Gastrocnemius medialis (tissue), 4 donors: ENCODE results near the gene ERC2. TPM values are rescaled to one million over a fixed set of nuclear protein-coding genes. Genes with fewer than 3 reads are reported as not detected.
A peak's percentile ranks its signal among the peaks of the same experiment; 100 is the strongest.

Experiments
- ATAC-seq, 2 donors: fragments of 150-250 bp; one replicate each; pipeline ENCODE4 v1.9.1; 2016
- DNase-seq, 2 donors: peaks; one replicate each; pipeline ENCODE4 v3.0.0-alpha.2; 2019
- H3K27ac ChIP-seq, 4 donors: fragments of 200-600 bp; sonication (generic); 1 replicate in 1 of 4; 2 replicates in 3 of 4; pipeline ENCODE4 v1.5.1; 2016 to 2018; ENCODE audit warnings: mild to moderate bottlenecking in 2 of 4, moderate library complexity in 1 of 4
- H3K27me3 ChIP-seq, 3 donors: fragments of 200-600 bp; sonication (generic) in 2 of 3; 1 replicate in 1 of 3; 2 replicates in 2 of 3; pipeline versions ENCODE4 v1.5.1 to v1.6.0; 2016 to 2019; ENCODE audit warnings: mild to moderate bottlenecking in 1 of 3, moderate library complexity in 1 of 3
- H3K36me3 ChIP-seq, 2 donors: fragments of 200-600 bp; sonication (generic) in 1 of 2; one replicate each; pipeline ENCODE4 v1.5.1; 2017 to 2018
- H3K4me1 ChIP-seq, 2 donors: fragments of 200-600 bp; sonication (generic) in 1 of 2; one replicate each; pipeline ENCODE4 v1.5.1; 2016 to 2017; ENCODE audit warnings: mild to moderate bottlenecking in 2 of 2
- H3K4me3 ChIP-seq, 4 donors: fragments of 200-600 bp; sonication (generic) in 3 of 4; 1 replicate in 1 of 4; 2 replicates in 3 of 4; pipeline ENCODE4 v1.5.1; 2016 to 2019; ENCODE audit warnings: mild to moderate bottlenecking in 2 of 4
- H3K9me3 ChIP-seq, 3 donors: fragments of 200-600 bp; sonication (generic) in 2 of 3; 1 replicate in 1 of 3; 2 replicates in 2 of 3; pipeline ENCODE4 v1.5.1; 2016 to 2019
- CTCF ChIP-seq, 5 experiments: fragments of 450-650 bp in 3 of 5; fragments of 200-600 bp in 2 of 5; sonication (generic) in 2 of 5; IDR thresholded peaks in 4 of 5; conservative IDR thresholded peaks in 1 of 5; 1 replicate in 4 of 5; 2 replicates in 1 of 5; pipeline ENCODE4 v1.5.1; 2016 to 2019; ENCODE audit warnings: antibody characterized with exemption in 5 of 5, mild to moderate bottlenecking in 3 of 5, moderate library complexity in 3 of 5
- POLR2A ChIP-seq, 2 donors: fragments of 450-650 bp; IDR thresholded peaks; one replicate each; pipeline ENCODE4 v1.6.1; 2017; ENCODE audit warnings: antibody characterized with exemption in 2 of 2, mild to moderate bottlenecking in 2 of 2, moderate library complexity in 2 of 2
- in situ Hi-C, 4 donors: fragments of 200-750 bp; cut with MboI; loops; one replicate each; pipeline versions ENCODE4 v1.15.0 to v1.8.0; 2017; ENCODE audit warnings: low sequenced_read_pairs in 4 of 4
- intact Hi-C: fragments of 100-400 bp; cut with DNase I; formaldehyde crosslinking; loops from one replicate; pipeline ENCODE4 v1.15.1; 2023; ENCODE audit warnings: low total_unique reads
- total RNA-seq, 4 donors: library from RNA; depleted of rRNA; stranded (reverse); fragments of >200 nt; gene quantifications; one replicate each; pipeline versions ENCODE4 v1.1.0 to v1.2.3, GENCODE V29; 2016

ERC2 gene
- total RNA-seq, 4 donors from 2014 or later = not detected

GRCh38 chr3:55639896-55640765 is 828.1 kb downstream of the ERC2 start:
- ATAC-seq (no peak), DNase-seq (no peak)
- in situ Hi-C loops = no loop called here
- H3K27ac ChIP-seq = no peak overlapping the region
- no peaks in the 10 kb centered on the region for H3K9me3 ChIP-seq
- no peak for TF ChIP-seq CTCF (IDR thresholded peaks at IDR 0.05 in 4 of 5, conservative IDR thresholded peaks at IDR 0.05 in 1 of 5)
- TF ChIP-seq POLR2A (IDR thresholded peaks at IDR 0.05) = no peak
- no peaks in the 10 kb centered on the region for H3K4me1 ChIP-seq
- no peak overlapping the region for H3K4me3 ChIP-seq
- no peaks in the 10 kb centered on the region for H3K36me3 ChIP-seq
- H3K27me3 ChIP-seq = peaks cover 0 to 5% (median 0%) of the 10 kb centered on the region in 3 donors
- intact Hi-C loops = no loop called here

GRCh38 chr3:55639143-55639542 is 829.1 kb downstream of the ERC2 start:
- in situ Hi-C loops = no loop called here

GRCh38 chr3:55637906-55638638 is 830.2 kb downstream of the ERC2 start:
- Histone ChIP-seq H3K4me1 (no peaks in the 10 kb centered on the region), H3K27ac (no peak overlapping the region), H3K27me3 (peaks cover 0 to 5% (median 0%) of the 10 kb centered on the region in 3 donors), H3K36me3 (no peaks in the 10 kb centered on the region), H3K9me3 (no peaks in the 10 kb centered on the region), H3K4me3 (no peak overlapping the region)
- no peak for ATAC-seq
- peak in 1 of 2 donors; percentile 21 for DNase-seq
- intact Hi-C loops (no loop called here), in situ Hi-C loops (no loop called here)
- TF ChIP-seq POLR2A (IDR thresholded peaks at IDR 0.05) = no peak
- no peak for TF ChIP-seq CTCF (IDR thresholded peaks at IDR 0.05 in 4 of 5, conservative IDR thresholded peaks at IDR 0.05 in 1 of 5)

More at GRCh38 chr3:55639143-55639542, 829.1 kb downstream of the ERC2 start:
- H3K36me3 ChIP-seq = no peaks in the 10 kb centered on the region
- no peak for ATAC-seq
- no peaks in the 10 kb centered on the region for H3K4me1 ChIP-seq
- H3K4me3 ChIP-seq = no peak overlapping the region
- intact Hi-C loops = no loop called here
- peaks cover 0 to 5% (median 0%) of the 10 kb centered on the region in 3 donors for H3K27me3 ChIP-seq
- DNase-seq = no peak
- H3K27ac ChIP-seq = no peak overlapping the region
- no peaks in the 10 kb centered on the region for H3K9me3 ChIP-seq
- TF ChIP-seq POLR2A (IDR thresholded peaks at IDR 0.05) = no peak

- H3K4me3 ChIP-seq = no peak overlapping the region
- peaks cover 0 to 2% (median 0%) of the 10 kb centered on the region in 3 donors for H3K27me3 ChIP-seq
- no peaks in the 10 kb centered on the region for H3K9me3 ChIP-seq
- H3K36me3 ChIP-seq = no peaks in the 10 kb centered on the region
- H3K4me1 ChIP-seq = no peaks in the 10 kb centered on the region
- no peak for DNase-seq
- ATAC-seq = no peak
- no peak overlapping the region for H3K27ac ChIP-seq
- in situ Hi-C loops (no loop called here), intact Hi-C loops (no loop called here)
- TF ChIP-seq POLR2A (IDR thresholded peaks at IDR 0.05) = no peak
- TF ChIP-seq CTCF (IDR thresholded peaks at IDR 0.05 in 4 of 5, conservative IDR thresholded peaks at IDR 0.05 in 1 of 5) = no peak
These were observed 831.7 kb downstream of the ERC2 start for GRCh38 chr3:55636300-55637195.
